ENCODE data around the gene IGSF23. TPM values are rescaled to one million over a fixed set of nuclear protein-coding genes. Genes with fewer than 3 reads are reported as not detected.

Gene IGSF23
- total and polyA plus RNA-seq, 2 experiments from 2014 or later, result 0.63 TPM; not detected in 1

DNA sequence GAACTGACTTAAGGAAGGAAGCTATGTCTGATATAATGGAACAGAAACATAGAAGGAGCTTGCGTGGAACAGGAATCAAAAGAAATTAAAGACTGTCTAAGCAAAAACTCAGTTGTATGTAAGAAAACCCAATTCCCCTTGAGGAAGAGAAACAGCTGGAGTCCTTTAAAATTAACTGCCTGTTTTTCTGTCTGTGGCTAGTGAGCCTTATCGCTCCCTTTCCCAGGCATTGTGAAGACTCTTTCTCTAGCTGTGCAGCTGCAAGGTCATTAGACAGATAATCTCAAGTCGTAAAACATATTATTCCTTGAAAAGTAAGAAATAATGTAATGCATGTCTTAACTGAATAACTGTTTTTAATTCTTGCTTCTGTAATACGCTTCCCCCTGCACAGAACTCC, 39.7 kb upstream of the IGSF23 start:
- Histone ChIP-seq H3K27ac (no peak overlapping the region), H3K4me3 (no peak overlapping the region), H3K9me2 (ENCODE audit: insufficient read depth) (no peaks in the 10 kb centered on the region), H3K27me3 (replicated peaks; ENCODE audit: insufficient read depth) (0 out of 2 replicates have a peak, but pooled peaks cover 10% of the 10 kb centered on the region), H3K4me2 (ENCODE audit: unreplicated experiment) (no peak overlapping the region), H3K4me1 (ENCODE audit: insufficient read depth) (no peaks in the 10 kb centered on the region), H3K79me2 (ENCODE audit: insufficient read depth) (no peaks in the 10 kb centered on the region), H2AFZ (no peak overlapping the region), H3K9me3 (ENCODE audit: low read depth) (no peaks in the 10 kb centered on the region), H4K20me1 (ENCODE audit: insufficient read depth) (no peaks in the 10 kb centered on the region), H3K36me3 (ENCODE audit: low read depth) (no peaks in the 10 kb centered on the region), H3K9ac (no peak overlapping the region), H3F3A (ENCODE audit: insufficient read depth) (no peaks in the 10 kb centered on the region)
- in situ Hi-C loops (cut with MboI), result loop anchor here (5.0 kb wide), 1 partner anchor 84 kb away; no protein-coding TSS in a partner anchor
- 67 to 68% methylated on average over 4 of the region's 4 CpGs for WGBS, 2 experiments (ENCODE audit: low coverage in 1 of 2, low lambda C conversion rate in 2 of 2, missing lambda C conversion rate in 2 of 2)
- DNase-seq, result no peak
- no peak for TF ChIP-seq EZH2 (IDR thresholded peaks at IDR 0.05; ENCODE audit: insufficient read depth, poor library complexity, severe bottlenecking)
- no peak for TF ChIP-seq EZH2phosphoT487 (IDR thresholded peaks at IDR 0.05; ENCODE audit: insufficient read depth, low read depth)

- no peaks in the 10 kb centered on the region for H3K9me2 ChIP-seq (ENCODE audit: insufficient read depth)
- H3K79me2 ChIP-seq (ENCODE audit: insufficient read depth), result no peaks in the 10 kb centered on the region
- no peaks in the 10 kb centered on the region for H3K9me3 ChIP-seq (ENCODE audit: low read depth)
- no peak overlapping the region for H3K4me3 ChIP-seq
- H2AFZ ChIP-seq, result no peak overlapping the region
- H3K4me2 ChIP-seq (ENCODE audit: unreplicated experiment), result no peak overlapping the region
- in situ Hi-C loops (cut with MboI), result loop anchor here (5.0 kb wide), 1 partner anchor 83 kb away; no protein-coding TSS in a partner anchor
- WGBS, 2 experiments (ENCODE audit: low coverage in 1 of 2, low lambda C conversion rate in 2 of 2, missing lambda C conversion rate in 2 of 2), result 89% methylated on average over 8 of the region's 8 CpGs
- TF ChIP-seq EZH2phosphoT487 (IDR thresholded peaks at IDR 0.05; ENCODE audit: insufficient read depth, low read depth) (no peak), EZH2 (IDR thresholded peaks at IDR 0.05; ENCODE audit: insufficient read depth, poor library complexity, severe bottlenecking) (no peak)
- 0 out of 2 replicates have a peak, but pooled peaks cover 4% of the 10 kb centered on the region for H3K27me3 ChIP-seq (replicated peaks; ENCODE audit: insufficient read depth)
- H3K27ac ChIP-seq, result no peak overlapping the region
- no peaks in the 10 kb centered on the region for H3K36me3 ChIP-seq (ENCODE audit: low read depth)
- H3F3A ChIP-seq (ENCODE audit: insufficient read depth), result no peaks in the 10 kb centered on the region
- H3K4me1 ChIP-seq (ENCODE audit: insufficient read depth), result no peaks in the 10 kb centered on the region
- no peak for DNase-seq
- no peaks in the 10 kb centered on the region for H4K20me1 ChIP-seq (ENCODE audit: insufficient read depth)
- H3K9ac ChIP-seq, result no peak overlapping the region
Observed at GRCh38 chr19:44574186-44574950, 39.0 kb upstream of the IGSF23 start.

DNA sequence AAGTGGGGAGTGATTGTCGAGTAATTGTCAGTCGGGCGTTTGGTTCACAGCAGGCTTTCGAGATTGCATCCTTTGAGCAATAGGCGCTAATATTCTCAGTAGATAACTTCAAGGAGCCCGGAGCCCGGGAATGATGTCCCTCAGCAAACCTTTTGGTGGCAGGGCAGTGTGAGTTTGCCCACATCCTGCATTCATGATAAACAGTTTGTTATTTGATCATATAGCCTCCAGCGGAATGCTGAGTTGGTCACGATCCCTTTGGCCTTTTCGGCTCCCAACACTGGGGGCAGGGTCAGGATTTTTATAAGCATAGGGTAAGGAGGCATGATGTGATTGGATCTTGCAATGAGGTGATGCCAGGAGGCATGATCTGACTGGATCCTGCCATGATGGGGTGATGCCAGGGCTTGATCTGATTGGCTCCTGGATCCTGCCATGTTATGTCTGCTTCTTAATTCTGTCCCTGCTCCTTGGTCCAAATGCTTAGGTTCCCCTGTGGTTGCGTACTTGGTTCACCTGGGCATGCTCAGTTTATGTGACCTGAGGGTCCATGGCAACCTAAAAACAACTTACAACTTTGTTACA, 38.2 kb upstream of the IGSF23 start:
- H3K9ac ChIP-seq, result no peak overlapping the region
- H3K36me3 ChIP-seq (ENCODE audit: low read depth), result no peaks in the 10 kb centered on the region
- H3K79me2 ChIP-seq (ENCODE audit: insufficient read depth), result no peaks in the 10 kb centered on the region
- no peaks in the 10 kb centered on the region for H3K27me3 ChIP-seq (replicated peaks; ENCODE audit: insufficient read depth)
- H2AFZ ChIP-seq, result no peak overlapping the region
- H3K27ac ChIP-seq, result no peak overlapping the region
- in situ Hi-C loops (cut with MboI), result no loop called here
- H3K9me3 ChIP-seq (ENCODE audit: low read depth), result no peaks in the 10 kb centered on the region
- no peaks in the 10 kb centered on the region for H3F3A ChIP-seq (ENCODE audit: insufficient read depth)
- H3K9me2 ChIP-seq (ENCODE audit: insufficient read depth), result no peaks in the 10 kb centered on the region
- no peak overlapping the region for H3K4me2 ChIP-seq (ENCODE audit: unreplicated experiment)
- H3K4me3 ChIP-seq, result no peak overlapping the region
- H3K4me1 ChIP-seq (ENCODE audit: insufficient read depth), result no peaks in the 10 kb centered on the region
- DNase-seq, result no peak
- no peaks in the 10 kb centered on the region for H4K20me1 ChIP-seq (ENCODE audit: insufficient read depth)
- 66 to 70% methylated on average over 11 of the region's 11 CpGs for WGBS, 2 experiments (ENCODE audit: low coverage in 1 of 2, low lambda C conversion rate in 2 of 2, missing lambda C conversion rate in 2 of 2)
- TF ChIP-seq EZH2phosphoT487 (IDR thresholded peaks at IDR 0.05; ENCODE audit: insufficient read depth, low read depth) (no peak), EZH2 (IDR thresholded peaks at IDR 0.05; ENCODE audit: insufficient read depth, poor library complexity, severe bottlenecking) (no peak)

- no peaks in the 10 kb centered on the region for H3K4me1 ChIP-seq (ENCODE audit: insufficient read depth)
- H2AFZ ChIP-seq, result no peak overlapping the region
- H3K9ac ChIP-seq, result no peak overlapping the region
- no peak for TF ChIP-seq EZH2 (IDR thresholded peaks at IDR 0.05; ENCODE audit: insufficient read depth, poor library complexity, severe bottlenecking)
- TF ChIP-seq EZH2phosphoT487 (IDR thresholded peaks at IDR 0.05; ENCODE audit: insufficient read depth, low read depth), result no peak
- no peaks in the 10 kb centered on the region for H4K20me1 ChIP-seq (ENCODE audit: insufficient read depth)
- 30 to 53% methylated on average over 5 to 8 of the region's 8 CpGs for WGBS, 2 experiments (ENCODE audit: low coverage in 1 of 2, low lambda C conversion rate in 2 of 2, missing lambda C conversion rate in 2 of 2)
- H3K9me2 ChIP-seq (ENCODE audit: insufficient read depth), result no peaks in the 10 kb centered on the region
- H3K36me3 ChIP-seq (ENCODE audit: low read depth), result no peaks in the 10 kb centered on the region
- in situ Hi-C loops (cut with MboI), result no loop called here
- H3F3A ChIP-seq (ENCODE audit: insufficient read depth), result no peaks in the 10 kb centered on the region
- H3K9me3 ChIP-seq (ENCODE audit: low read depth), result no peaks in the 10 kb centered on the region
- H3K4me2 ChIP-seq (ENCODE audit: unreplicated experiment), result no peak overlapping the region
- peak; percentile 58 for DNase-seq
- H3K27me3 ChIP-seq (replicated peaks; ENCODE audit: insufficient read depth), result no peaks in the 10 kb centered on the region
- no peak overlapping the region for H3K27ac ChIP-seq
- H3K4me3 ChIP-seq, result no peak overlapping the region
- no peaks in the 10 kb centered on the region for H3K79me2 ChIP-seq (ENCODE audit: insufficient read depth)
Observed at GRCh38 chr19:44576843-44577565, 36.4 kb upstream of the IGSF23 start.

Measured in GM23248 (cell line).